Tibial artery (tissue), 4 donors: ENCODE data around the gene CDH20.

Experiments used
- DNase-seq, 2 donors: peaks; one replicate each; pipeline ENCODE4 v3.0.0-alpha.2; 2019
- H3K27ac ChIP-seq, 2 donors: fragments of 200-600 bp; sonication (generic) in 1 of 2; 1 replicate in 1 of 2; 2 replicates in 1 of 2; pipeline ENCODE4 v1.5.1; 2018 to 2019; ENCODE audit warnings: mild to moderate bottlenecking in 1 of 2
- H3K27me3 ChIP-seq, 2 donors: fragments of 200-600 bp; sonication (generic) in 1 of 2; one replicate each; pipeline versions ENCODE4 v1.5.1 to v1.6.0; 2016 to 2019
- H3K36me3 ChIP-seq, 3 donors: fragments of 200-600 bp; sonication (generic) in 2 of 3; one replicate each; pipeline ENCODE4 v1.5.1; 2016 to 2019; ENCODE audit warnings: mild to moderate bottlenecking in 2 of 3
- H3K4me1 ChIP-seq, 4 donors: fragments of 200-600 bp; sonication (generic) in 2 of 4; 1 replicate in 3 of 4; 2 replicates in 1 of 4; pipeline ENCODE4 v1.5.1; 2016 to 2019
- H3K4me3 ChIP-seq, 2 donors: fragments of 200-600 bp; sonication (generic) in 1 of 2; 1 replicate in 1 of 2; 2 replicates in 1 of 2; pipeline ENCODE4 v1.5.1; 2018 to 2019; ENCODE audit warnings: mild to moderate bottlenecking in 2 of 2
- H3K9me3 ChIP-seq, 3 donors: fragments of 200-600 bp; sonication (generic) in 1 of 3; one replicate each; pipeline ENCODE4 v1.5.1; 2016 to 2019
- intact Hi-C: fragments of 100-400 bp; cut with DNase I; formaldehyde crosslinking; loops from one replicate; pipeline ENCODE4 v1.15.0; 2023; ENCODE audit warnings: low total_unique reads
- TF ChIP-seq, protein P1 (sequence below), 2 experiments: fragments of 200-600 bp in 1 of 2; fragments of 450-650 bp in 1 of 2; IDR thresholded peaks; one replicate each; pipeline ENCODE4 v1.5.1; 2017 to 2019; ENCODE audit warnings: antibody characterized with exemption in 2 of 2, mild to moderate bottlenecking in 1 of 2, moderate library complexity in 1 of 2

The CDH20 gene

DNA sequence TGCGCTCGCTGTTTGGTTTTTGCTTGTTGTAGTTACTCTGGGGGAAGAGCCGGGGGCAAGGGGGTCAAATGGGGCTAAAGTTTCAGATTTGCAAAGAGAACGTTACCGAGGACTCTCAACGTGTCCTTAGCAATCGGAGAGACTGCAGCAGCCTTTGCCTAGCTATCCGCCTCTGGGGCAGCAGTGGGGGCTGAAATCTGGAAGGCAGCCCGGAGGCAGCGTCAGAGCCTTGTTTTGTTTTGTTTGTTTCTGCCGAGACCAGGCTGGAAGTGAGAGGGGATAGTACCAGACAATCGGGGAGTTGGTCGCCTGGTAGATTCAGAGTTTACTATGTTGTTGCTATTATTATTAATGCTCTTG lies 1.2 kb downstream of the CDH20 start:
- peaks cover 0 to 18% (median 16%) of the 10 kb centered on the region in 4 donors for H3K4me1 ChIP-seq
- H3K27me3 ChIP-seq = peaks cover 0 to 21% of the 10 kb centered on the region in 2 donors
- DNase-seq = no peak
- no peaks in the 10 kb centered on the region for H3K9me3 ChIP-seq
- H3K36me3 ChIP-seq = no peaks in the 10 kb centered on the region
- TF ChIP-seq, protein P1, sequence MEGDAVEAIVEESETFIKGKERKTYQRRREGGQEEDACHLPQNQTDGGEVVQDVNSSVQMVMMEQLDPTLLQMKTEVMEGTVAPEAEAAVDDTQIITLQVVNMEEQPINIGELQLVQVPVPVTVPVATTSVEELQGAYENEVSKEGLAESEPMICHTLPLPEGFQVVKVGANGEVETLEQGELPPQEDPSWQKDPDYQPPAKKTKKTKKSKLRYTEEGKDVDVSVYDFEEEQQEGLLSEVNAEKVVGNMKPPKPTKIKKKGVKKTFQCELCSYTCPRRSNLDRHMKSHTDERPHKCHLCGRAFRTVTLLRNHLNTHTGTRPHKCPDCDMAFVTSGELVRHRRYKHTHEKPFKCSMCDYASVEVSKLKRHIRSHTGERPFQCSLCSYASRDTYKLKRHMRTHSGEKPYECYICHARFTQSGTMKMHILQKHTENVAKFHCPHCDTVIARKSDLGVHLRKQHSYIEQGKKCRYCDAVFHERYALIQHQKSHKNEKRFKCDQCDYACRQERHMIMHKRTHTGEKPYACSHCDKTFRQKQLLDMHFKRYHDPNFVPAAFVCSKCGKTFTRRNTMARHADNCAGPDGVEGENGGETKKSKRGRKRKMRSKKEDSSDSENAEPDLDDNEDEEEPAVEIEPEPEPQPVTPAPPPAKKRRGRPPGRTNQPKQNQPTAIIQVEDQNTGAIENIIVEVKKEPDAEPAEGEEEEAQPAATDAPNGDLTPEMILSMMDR (IDR thresholded peaks at IDR 0.05) = no peak
- intact Hi-C loops = no loop called here
- H3K27ac ChIP-seq = no peak overlapping the region
- peak overlapping the region; percentile 33 to 44 for H3K4me3 ChIP-seq

DNA sequence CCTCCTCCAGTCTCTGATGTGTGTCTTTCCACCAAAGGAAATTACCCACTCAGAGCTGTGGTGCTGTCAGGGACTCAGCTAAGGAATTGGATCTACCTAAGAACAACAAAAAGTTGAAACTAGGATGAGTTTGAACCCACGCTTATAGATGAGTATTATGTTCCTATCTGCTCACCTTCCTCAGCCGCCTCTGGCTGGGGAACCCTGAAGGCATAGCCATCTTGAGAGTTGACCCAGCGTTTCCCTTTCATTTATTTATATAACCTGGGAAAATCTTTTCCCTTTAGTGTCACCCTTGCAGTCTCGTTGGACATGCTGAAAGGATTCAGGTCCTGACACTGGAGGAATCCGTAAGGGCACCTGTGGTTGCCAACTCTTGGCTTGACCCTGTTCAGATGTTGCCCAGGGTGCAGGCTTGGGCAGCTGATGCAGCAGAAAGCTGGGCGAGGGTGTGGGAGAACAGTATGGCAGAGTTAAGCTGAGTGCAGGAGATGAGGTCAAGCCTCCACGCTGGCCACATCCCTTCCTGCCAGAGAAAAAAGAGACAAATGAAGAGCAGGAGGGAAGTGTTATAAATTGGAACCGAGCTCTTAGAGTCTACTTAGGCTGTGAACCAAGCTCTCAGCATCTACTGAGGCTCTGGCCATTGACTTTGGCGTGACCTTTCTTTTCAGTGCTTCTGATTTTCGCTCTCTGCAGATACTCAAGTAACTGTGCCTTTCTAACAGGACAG lies 1.9 kb downstream of the CDH20 start:
- TF ChIP-seq, protein P1 (IDR thresholded peaks at IDR 0.05) = no peak
- Histone ChIP-seq H3K36me3 (no peaks in the 10 kb centered on the region), H3K4me3 (no peak overlapping the region), H3K27me3 (peaks cover 0 to 21% of the 10 kb centered on the region in 2 donors), H3K27ac (no peak overlapping the region), H3K4me1 (peaks cover 0 to 18% (median 16%) of the 10 kb centered on the region in 4 donors), H3K9me3 (no peaks in the 10 kb centered on the region)
- no peak for DNase-seq
- intact Hi-C loops = no loop called here

DNA sequence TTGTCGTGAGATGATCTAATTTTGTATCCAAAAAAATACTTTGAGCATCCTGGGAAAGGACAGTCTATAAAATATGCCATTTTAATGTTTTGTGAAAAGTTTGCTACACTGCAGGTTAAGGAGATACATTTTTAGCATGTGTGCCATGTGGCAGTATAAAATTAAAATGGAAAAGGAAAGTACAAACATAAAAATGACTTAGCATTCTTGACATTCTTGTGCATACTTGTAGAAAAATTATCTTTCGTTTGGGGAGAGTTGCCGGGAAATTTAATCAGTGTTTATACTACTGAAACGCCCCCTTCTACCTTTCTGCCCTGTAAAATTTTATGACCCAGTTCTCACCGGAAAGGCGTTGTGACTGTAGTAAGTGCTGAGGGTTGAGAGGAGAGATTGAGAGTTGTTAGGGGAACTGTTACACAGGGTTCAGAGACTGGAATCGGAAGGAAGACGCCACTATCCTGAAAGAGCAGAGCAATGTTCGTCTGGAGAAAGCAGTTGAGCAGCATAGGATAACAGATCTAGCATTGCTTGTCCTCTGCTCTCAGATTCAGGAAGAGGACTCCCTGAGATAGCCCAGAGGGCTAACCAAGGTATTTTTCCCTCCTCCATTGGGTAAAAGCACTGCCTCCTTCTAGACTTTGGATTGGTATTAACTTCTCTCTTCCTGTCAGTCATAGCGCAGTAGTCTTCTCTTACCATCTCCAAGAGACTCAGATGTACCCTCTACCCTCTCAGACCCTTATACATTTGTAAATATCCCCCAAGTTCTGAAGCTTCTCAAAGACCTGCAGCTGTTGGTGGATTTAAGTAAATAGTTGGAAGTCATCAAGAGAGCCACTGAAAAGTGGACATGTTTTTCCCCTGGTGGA lies 2.7 kb downstream of the CDH20 start:
- TF ChIP-seq, protein P1 (IDR thresholded peaks at IDR 0.05) = no peak
- peaks cover 0 to 21% of the 10 kb centered on the region in 2 donors for H3K27me3 ChIP-seq
- DNase-seq = no peak
- no peak overlapping the region for H3K27ac ChIP-seq
- peaks cover 0 to 18% (median 16%) of the 10 kb centered on the region in 4 donors for H3K4me1 ChIP-seq
- no peaks in the 10 kb centered on the region for H3K36me3 ChIP-seq
- intact Hi-C loops = no loop called here
- no peaks in the 10 kb centered on the region for H3K9me3 ChIP-seq
- H3K4me3 ChIP-seq = no peak overlapping the region

DNA sequence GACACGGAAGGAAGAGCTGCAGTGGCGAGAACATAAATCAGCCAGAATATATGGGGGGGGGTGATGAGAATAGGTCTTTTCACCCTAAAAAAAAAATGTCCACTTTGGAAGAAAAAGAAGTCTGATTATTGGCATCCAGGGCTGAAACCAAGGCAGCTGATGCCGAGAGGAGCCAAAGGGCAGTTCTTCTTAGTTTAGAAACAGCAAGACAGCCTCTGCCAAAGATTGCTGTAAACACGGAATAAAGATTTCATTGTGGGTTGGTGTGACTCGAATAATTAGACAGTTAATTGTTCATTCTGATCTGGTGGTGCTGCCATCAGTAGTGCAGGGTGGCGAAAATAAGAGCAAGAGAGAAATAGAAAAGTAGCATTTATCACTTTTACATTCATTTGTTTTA lies 3.5 kb downstream of the CDH20 start:
- no peak overlapping the region for H3K4me3 ChIP-seq
- H3K4me1 ChIP-seq = peaks cover 0 to 18% (median 16%) of the 10 kb centered on the region in 4 donors
- H3K9me3 ChIP-seq = no peaks in the 10 kb centered on the region
- intact Hi-C loops = no loop called here
- peaks cover 0 to 21% of the 10 kb centered on the region in 2 donors for H3K27me3 ChIP-seq
- H3K27ac ChIP-seq = no peak overlapping the region
- no peak for DNase-seq
- TF ChIP-seq, protein P1 (IDR thresholded peaks at IDR 0.05) = no peak
- no peaks in the 10 kb centered on the region for H3K36me3 ChIP-seq

DNA sequence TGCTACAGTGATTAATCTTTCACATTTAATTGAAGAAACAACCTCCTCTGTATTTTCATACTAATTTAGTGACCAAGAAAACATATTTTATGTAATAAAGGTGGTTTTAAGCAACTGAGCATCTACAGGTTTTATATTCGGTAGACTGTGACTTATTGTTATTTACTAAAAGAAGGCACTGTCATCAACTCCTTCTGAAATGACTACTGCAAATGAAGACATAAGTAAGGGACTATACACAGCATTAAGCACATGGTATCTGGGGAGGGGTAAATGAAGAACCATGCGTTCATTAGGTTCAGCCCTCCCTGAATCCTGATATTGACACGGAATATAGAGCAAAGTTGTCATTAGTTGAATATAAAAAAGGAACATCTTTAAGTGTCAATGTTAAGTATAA lies 4.3 kb downstream of the CDH20 start:
- TF ChIP-seq, protein P1 (IDR thresholded peaks at IDR 0.05) = no peak
- Histone ChIP-seq H3K4me3 (no peak overlapping the region), H3K9me3 (no peaks in the 10 kb centered on the region), H3K36me3 (no peaks in the 10 kb centered on the region), H3K27ac (no peak overlapping the region), H3K4me1 (peaks cover 0 to 18% (median 16%) of the 10 kb centered on the region in 4 donors), H3K27me3 (peaks cover 0 to 21% of the 10 kb centered on the region in 2 donors)
- intact Hi-C loops = no loop called here
- no peak for DNase-seq
